Neural progenitor cell (in vitro differentiated cells): ENCODE measurements around the gene CD81.

Experiments
- EZH2 ChIP-seq: fragments of 200-600 bp; sonication (generic); IDR thresholded peaks from 2 replicates; pipeline ENCODE4 v1.6.1; 2017; ENCODE audit warnings: antibody characterized with exemption, mild to moderate bottlenecking, moderate library complexity
- TF ChIP-seq, protein P1 (sequence below): fragments of 200-600 bp; sonication (generic); IDR thresholded peaks from 2 replicates; pipeline ENCODE4 v1.5.1; 2017; ENCODE audit warnings: antibody characterized with exemption, mild to moderate bottlenecking

DNA sequence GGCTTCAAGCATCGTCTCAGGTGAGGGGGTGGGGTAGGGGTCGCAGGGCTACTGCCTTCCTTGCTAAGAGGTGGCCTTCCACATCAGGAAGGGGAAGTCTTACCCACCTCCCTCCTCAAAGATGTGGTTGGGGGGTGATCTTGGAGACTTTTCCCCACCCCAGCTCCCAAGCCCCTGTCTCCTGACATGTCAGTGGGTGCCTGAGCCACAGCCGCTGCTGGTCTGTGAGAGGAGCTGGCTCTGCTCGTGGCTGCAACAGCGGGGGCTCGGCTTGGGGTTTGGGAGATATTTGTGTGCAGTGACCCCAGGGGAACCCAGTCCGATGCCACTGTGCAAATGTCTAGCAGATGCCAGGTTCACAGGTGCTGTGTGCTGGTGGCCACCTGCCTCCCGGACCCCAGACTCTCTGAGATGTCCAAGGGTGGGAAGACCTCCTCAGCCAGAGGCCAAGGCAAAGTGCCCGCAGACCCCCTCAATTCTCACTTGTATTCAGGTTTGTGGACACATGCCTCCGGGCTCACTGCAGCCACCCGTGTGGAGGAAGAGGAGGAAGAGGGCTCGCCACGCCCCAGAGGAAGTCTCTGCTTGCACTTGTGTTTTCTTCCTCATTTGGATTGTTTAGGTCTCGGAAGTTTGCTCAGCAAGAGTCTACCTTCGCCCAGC is 69.6 kb downstream of the CD81 start:
- TF ChIP-seq, protein P1, sequence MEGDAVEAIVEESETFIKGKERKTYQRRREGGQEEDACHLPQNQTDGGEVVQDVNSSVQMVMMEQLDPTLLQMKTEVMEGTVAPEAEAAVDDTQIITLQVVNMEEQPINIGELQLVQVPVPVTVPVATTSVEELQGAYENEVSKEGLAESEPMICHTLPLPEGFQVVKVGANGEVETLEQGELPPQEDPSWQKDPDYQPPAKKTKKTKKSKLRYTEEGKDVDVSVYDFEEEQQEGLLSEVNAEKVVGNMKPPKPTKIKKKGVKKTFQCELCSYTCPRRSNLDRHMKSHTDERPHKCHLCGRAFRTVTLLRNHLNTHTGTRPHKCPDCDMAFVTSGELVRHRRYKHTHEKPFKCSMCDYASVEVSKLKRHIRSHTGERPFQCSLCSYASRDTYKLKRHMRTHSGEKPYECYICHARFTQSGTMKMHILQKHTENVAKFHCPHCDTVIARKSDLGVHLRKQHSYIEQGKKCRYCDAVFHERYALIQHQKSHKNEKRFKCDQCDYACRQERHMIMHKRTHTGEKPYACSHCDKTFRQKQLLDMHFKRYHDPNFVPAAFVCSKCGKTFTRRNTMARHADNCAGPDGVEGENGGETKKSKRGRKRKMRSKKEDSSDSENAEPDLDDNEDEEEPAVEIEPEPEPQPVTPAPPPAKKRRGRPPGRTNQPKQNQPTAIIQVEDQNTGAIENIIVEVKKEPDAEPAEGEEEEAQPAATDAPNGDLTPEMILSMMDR: no peak
- no peak for TF ChIP-seq EZH2
